NCI-H82 treated with DMSO at 0.1 percent for 48 hours (cell line): Measurements from ENCODE around the gene FIGNL2.
"Not testable (repeated sequence)": the region's sequence is repeated elsewhere in the genome, so short reads cannot be mapped to it uniquely, and the experiment has no call there.

Experiments
- DNase-seq: peaks from one replicate; lab custom pipeline; 2025; ENCODE audit not compliant: unreplicated experiment; lab: John Stamatoyannopoulos, UW

The FIGNL2 gene

DNA sequence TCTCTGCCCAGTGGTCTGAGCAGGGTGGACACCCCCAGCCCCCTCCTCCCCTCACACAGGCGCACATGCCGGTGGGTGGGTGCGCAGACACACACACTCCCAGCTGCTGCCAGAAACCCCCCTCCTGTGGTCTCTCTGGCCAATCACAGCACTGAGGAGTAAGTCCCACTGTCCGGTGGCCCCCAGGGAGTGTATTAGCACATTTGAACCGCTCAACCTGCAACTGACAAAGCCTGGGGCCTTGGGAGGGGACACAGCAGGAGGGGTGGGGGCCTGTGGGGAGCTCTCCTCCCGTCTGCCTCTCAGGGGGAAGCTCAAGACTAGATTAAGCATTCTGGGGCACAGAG, 11.7 kb downstream of the FIGNL2 start:
- no peak for DNase-seq

DNA sequence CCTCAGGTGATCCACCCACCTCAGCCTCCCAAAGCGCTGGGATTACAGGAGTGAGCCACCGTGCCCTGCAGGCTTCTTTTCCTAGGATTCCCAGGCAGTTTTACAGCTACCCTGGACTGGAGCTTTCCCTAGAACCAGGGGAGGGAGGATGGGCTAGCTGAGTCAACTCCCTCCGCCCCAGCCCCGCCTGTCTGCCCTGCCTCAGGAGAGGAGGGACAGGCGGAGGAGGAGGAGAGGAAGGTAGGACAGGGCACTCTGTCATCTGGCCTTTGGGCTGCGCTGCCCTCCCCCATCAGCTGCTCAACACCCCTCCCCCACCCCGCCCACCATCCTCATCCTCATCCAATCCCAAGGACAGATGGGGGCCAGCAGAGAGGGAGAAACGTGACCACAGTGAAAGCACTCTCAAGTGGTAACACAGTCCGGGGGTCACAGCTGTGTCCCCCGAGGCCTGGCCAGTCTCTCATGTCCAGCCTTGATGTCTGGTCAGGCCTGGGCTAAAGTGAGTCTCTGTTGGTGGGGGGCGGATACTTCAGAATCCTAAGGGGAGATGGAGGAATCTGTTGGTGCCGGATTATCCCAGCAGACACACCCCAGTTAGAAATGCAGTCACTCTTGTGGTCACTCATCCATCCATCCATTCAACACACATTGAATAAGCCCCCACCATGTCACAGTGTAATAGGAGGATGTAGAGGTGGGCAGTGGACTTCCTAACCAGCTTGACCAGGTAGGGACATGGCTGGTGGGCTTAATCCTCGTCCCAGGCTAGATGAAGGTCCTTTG, 12.3 kb downstream of the FIGNL2 start:
- no peak for DNase-seq

DNA sequence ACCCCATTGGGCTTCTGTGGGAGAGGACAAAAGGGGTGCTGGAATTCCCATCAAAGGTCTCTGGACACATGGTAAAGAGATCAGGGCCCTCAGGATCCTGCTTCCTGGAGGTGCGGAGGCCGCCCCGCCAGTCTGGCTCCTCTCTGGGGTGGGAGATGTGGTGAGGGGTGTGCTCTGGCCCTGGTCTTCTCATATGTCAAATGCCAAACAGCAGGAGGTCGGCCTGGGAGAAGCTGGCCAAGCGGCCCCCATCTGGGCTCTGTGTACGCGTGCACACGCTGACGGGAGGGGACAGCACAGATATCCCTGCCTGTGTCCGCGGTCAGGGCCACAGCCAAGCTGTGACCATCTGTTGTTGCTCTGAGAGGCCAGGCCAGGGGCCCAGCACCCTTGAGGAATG, 14.1 kb downstream of the FIGNL2 start:
- DNase-seq, result no peak

DNA sequence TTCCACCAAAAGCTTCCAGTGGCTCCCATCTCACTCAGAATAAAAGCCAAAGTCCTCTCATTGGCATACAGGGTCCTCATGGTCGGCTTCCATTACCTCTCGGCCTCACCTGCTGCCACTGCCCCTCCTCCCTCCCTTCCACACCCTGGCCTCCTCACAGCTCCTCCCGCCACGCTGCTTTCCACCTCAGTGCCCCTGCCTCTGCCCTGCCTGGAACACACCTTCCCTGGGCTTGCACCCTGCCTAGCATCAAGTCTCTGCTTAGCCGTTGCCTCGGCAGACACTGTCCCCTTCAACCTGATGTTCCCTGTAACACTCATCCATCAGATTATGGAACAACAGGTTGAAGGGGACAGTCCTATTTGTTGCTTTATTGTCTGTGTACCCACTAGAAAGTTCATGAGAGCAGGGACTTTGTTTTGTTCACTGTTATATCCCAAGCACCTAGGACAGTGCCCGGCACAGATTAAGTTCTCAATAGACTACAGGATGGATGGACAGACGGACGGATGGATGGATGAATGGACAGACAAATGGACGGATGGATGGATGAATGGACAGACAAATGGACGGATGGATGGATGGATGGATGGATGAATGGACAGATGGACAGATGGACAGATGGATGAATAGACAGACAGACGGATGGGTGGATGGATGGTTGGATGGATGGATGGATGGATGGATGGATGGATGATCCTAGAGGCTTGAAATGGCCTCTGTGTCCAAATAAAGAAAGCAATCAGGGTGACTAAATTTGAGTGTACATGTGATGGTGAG, 14.9 kb downstream of the FIGNL2 start:
- DNase-seq, result no peak

DNA sequence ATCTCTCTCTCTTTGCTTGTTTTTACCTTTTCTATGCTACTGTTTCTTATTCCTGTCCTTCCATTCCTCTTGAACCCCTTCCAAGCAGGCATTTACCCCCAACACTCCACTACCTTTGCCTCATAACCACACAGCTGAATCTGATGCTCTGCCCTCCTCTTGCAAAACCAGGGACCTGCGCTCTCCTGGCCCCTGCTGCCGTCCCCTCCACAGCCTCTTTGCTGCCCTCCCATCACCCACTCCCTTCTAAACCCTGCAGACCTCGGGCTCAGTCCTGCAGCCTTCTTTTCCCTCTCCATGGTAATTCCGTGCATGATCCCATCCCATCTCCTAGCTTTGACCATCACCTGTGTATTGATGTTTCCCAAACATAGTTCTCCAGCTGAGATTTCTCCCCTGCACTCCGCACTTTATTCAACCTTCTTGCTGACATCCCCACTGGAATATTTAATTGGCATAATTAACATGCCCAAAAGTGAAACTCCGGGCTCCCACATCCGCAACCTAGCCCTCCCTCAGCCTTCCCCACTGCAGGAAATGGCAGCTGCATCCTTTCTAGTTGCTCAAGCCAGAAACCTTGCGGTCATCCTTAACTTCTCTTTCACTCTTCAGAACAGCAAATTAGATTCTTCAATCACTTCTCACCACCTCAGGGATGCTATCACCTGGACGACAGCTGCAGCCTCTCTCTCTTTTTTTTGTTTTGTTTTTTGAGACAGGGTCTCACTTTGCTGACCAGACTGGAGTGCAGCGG, 16.0 kb downstream of the FIGNL2 start:
- DNase-seq, result no peak

DNA sequence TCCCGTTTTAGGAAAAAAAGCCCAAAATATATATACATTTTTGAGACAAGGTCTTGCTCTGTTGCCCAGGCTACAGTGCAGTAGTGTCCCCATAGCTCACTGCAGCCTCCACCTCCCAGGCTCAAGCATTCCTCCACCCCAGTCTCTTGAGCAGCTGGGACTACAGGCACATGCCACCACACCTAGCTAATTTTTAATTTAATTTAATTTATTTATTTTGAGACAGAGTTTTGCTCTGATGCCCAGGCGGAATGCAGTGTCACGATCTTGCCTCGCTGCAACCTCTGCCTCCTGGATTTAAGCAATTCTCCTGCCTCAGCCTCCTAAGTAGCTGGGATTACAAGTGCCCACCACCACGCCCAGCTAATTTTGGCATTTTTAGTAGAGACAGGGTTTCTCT, 16.7 kb downstream of the FIGNL2 start:
- not testable (repeated sequence) for DNase-seq

DNA sequence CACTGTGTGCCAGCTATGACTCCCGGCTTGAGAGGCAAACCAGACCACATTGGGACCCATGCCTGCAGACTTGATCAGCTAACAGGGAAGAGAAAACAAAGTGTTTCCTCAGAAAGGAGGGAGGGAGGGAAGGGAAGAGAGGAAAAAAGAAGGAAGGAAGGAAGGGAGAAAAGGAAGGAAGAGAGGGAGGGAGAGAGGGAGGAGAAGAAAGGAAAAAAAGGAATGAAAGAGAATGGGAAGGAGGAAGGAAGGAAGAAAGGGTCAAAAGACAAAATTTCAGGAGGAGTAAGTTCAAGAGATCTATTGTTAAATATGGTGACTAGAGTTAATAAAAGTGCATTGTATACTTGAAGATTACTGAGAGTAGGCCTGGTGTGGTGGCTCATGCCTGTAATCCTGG, 18.9 kb downstream of the FIGNL2 start:
- no peak for DNase-seq

DNA sequence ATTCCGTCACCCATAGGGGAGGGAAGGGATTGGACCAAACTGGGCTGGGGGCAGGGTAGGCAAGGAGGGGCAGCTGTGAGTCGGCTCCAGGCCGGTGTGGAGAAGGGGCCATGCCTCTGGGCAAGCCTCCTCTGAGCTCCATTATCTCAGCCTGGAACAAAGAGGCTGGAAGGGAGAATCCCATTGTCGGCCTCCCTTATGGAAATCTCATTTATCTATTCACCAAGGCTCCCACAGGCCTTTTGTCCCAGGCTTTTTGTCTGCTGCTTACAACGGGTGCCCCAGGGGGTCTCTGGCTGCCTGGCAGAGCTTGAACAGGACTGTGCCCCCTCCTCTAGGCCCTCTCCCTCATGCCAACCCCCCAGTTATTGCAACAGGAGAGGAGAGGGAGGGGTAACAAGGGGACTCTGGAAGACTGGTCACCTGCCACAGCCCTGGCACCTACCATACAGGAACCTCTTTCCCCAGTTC, 19.5 kb downstream of the FIGNL2 start:
- DNase-seq, result no peak

DNA sequence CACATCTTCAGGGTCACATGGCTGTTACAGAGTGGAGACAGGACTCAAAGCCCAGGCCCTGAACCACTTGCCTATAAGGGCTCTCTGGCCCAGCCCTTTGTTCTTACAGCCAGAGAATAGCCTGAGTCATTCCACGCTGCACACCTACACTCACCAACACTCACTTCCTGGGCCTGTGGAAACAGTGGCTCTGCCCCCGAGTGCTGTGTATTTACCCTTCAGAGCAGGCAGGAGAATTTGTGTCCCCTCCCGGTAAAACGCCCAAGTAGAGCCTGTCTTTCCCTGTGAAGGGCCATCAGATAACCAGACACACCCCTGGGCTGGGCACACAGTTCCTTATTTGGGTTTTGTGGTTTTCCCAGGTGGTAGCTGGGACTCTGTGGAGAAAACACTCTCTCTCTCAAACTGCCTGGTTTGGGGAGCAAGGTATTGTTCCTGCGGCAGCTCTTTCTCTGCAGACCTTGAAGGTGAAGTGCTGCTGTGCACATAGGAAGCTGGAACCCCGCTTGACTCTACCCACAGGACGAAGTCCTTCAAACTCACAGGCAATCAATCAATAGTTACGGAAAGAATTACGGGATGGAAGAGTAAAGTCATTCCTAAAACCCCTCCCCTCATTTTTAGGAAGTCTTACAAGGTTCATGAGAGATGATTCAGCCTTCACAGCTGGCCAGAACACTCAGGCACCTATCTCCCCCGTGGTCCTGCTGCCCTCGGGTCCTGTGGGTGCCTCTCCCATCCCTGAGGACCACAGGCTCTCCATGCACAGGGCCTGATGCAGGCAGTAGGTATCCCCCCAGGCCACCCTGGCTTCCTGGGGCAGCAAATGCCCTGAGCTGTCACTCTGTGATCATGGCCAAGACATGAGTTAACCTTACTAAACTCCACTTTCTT, 20.3 kb downstream of the FIGNL2 start:
- DNase-seq, result no peak

DNA sequence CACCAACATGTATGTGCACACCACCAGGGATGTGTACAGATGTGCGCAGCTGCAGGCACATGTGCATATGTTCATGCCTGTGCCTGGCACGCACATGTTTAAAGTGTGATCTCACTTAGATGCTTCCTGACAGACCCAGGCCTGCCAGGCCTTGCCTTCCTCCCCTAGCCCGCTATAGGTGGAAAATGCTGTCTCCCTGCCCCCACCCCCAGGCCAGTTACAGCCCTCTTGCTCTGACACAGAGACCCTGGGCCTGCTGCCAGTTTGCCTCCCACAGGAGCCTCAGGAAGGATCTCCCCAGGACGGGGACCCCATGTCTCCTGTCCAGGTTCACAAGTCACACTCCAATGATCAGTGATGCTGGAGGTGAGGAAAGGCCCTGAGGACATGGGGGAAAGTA, 21.6 kb downstream of the FIGNL2 start:
- no peak for DNase-seq

DNA sequence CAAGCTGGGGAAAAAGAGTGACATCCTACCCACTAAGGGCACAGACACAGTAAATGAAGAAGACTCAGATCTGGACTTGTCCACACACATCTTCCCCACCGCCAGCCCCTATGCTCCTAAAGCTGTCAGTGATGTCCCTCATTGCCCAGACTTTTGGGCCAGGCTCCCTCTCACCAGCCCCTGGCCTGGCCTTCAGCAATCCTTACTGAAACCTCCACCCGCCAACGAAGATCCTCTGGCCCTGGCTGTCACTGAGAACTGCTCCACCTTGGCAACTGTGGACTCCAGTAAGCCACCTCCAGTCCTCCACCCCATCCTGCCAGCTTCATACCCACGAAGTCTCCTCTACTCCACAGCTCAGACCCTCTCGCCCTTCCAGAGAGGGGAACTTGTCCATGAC, 23.3 kb downstream of the FIGNL2 start:
- DNase-seq, result no peak

DNA sequence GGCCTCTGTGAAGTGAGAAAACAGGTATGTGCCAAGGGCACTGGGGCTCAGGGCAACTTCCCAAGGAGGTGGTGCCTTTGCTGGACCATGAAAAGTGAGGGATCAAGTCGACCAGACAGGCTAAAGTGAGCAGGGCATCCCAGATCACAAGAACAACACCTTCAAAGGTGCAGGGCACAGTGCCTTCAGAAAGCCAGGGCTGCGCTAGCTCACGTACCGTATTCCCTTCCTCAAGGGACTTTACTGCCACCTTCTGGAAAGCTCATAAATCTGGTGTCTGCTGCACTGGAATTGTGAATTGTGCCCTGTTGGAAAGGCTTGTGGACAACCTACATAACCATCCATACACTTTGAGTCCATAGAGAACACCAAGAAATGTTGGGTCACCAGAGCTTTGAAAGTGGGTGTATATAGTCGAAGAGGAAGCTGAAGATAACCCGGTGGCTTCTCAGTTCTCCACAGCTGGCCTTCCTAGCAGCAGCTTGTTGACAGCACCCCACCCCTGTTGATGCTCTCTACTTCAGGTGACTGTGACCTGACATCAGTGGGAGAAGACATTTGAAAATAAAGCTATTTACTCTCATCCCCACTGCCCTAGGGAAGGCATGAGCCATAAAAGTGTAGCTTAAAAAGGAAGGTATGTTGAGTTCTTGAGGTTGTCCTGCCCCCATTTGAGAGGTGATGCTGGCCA, 24.5 kb downstream of the FIGNL2 start:
- DNase-seq, result peak; percentile 74

DNA sequence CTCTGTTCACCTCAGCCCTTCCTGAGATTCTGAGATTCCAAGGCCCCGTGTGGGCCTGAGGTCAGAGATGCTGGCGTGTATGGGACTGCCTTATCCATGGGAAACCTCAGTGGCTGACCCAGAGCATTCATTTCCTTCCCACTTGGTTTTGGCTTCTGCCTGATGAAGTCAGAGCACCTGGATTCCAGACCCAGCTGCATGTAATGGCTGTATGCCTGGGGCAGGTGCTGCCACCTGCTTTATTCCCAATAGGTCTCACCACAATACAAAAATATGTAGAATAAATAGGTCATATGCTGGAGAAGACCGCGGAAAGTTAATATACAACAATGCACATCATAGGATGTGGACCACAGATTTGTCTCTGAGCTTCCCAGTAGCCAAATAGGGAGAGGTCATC, 25.6 kb downstream of the FIGNL2 start:
- DNase-seq, result no peak

DNA sequence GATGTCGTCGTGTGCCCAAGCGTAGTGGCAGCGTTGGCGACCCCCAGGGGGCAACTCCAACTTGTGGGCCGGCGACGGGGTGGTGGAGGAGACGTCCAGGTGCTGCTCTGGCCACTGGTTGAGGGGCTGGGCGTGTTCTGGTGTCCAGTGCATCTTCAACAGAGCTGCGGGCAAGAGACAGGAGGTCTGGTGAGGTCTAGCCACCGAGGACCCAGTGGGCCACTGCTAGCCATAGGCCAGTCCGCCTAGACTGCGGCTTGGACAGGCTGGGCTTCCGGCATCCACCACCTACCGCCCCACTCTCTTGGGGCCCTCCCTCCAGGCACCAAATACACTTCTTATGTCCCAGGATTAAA, 26.3 kb downstream of the FIGNL2 start:
- no peak for DNase-seq

DNA sequence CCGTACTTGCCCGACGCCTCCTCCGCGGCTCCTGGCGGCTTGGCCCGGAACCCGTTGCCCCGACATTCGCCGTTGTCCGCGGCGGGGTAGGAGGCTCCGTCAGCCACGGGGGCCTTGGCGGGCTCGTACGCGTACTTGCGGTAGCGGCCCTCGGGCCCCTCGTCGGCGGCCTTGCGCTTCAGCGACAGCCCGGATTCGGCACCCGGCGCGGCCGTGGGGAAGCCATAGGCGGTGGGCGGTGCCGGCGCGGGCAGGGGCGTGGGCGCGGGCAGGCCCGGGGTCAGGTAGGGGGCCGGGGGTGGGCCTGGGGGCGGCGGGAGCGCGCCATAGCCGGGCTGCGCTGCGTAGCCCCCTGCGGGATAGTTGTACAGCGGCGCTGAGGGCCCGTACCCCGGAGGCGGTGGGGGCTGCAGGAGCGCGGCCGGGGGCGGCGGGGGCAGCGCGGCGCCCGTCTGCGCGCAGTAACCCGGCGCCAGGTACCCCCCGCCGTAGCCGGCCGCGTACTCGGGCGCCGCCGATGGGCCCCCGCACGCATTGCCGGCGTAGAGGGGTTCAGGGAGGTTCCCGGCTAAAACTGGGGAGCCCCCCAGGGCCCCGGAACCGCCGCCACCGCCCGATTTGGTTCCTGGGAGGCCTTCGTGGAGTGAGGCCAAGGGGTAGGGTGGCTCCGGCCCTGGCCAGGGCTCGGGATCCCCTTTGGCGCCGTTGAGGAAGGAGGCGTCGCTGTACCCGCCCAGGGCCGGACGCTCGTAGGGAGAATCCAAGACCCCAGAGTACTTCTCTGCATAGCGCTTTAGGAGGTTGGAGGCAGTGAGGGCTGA, 26.9 kb downstream of the FIGNL2 start:
- DNase-seq, result no peak

DNA sequence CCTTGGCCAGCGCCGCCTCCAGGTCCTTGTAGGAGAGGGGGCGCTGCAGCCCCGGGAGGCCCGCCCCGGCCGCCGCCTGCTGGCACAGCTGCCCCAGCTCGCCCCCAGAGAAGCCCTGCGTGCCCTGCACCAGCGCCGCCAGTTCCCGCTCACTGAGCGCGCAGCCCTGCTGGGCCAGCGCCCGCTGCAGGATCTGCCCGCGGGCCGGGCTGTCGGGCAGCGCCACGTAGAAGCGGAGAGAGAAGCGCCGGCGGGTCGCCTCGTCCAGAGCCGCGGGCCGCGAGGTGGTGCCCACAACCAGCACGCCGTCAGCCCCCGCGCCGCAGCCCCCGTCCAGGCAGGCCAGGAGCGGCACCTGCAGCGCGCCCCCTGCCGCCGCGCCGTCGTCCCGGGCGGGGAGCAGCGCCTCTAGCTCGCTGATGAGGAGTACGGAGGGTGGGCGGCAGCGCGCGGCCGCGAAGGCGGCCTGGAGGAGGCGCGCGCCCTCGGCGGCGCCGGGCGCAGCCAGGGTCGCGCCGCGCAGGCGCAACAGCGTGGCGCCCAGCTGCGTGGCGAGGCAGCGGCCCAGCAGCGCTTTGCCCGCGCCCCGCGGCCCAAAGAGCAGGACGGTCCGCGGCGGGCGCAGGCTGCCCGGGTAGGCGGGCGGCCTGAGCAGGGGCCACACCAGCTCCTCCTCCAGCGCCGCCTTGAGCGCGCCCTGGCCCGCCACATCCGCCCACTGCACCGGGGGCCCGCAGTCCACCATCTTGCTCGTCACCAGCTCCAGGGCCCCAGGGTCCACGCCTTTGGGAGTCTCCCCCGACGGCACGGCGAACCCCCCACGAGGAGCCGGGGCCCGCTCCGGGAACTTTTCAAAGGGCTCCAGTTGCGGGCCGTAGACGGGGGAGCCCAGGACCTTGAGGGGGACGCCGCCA, 27.7 kb downstream of the FIGNL2 start:
- peak; percentile 64 for DNase-seq

DNA sequence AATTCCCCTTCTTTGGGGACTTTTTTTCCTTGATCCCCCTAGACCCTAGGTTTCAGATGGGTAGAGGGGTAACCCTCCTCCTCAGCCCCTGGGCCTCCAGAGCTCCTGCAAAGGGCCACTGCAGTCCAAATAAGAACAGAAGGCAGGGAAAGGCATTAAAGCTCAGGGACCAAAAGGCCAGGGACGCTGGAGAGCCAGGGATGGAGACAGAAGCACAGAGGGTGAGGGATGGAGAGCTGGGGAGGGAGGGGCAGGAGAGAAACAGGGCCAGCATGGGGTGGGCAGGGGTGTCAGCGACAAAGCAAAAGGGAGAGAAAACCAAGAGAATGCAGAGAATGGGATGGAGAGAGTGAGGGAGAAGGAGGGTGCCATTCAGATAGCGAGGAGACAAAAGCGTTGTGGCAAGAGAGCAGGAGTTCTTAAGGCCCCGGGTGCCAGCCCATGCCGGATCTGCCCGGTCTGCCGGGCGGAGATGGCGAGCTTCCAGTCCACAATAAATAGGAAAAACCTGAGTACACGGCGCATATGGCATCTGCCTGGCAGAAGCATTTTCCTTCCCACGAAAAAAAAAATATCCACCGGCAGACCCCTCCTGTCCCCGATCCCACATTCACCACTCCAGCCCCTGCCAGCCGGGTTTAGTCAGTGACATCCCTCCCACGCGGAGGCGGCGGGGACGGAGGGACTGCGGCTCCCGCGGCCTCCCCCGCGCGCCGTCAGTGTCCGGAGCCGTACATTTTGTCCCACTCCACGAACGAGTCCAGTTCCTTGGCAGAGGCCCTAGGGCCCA, 28.6 kb downstream of the FIGNL2 start:
- no peak for DNase-seq
